A172 (cell line): Measurements from ENCODE around the gene TRIM52. TPM values are rescaled to one million over a fixed set of nuclear protein-coding genes. Genes with fewer than 3 reads are reported as not detected.

Experiments used
- DNase-seq: peaks from one replicate; pipeline ENCODE4 v3.0.0-alpha.2; 2015; ENCODE audit warnings: low spot score
- total RNA-seq: library from RNA; depleted of rRNA; stranded (reverse); fragments of >200 nt; shearing (Covaris generic); gene quantifications from 2 replicates; pipeline ENCODE4 v1.2.3, GENCODE V29; 2014

The TRIM52 gene
- total RNA-seq, 1 experiment from 2014 or later: 13.2 TPM

DNA sequence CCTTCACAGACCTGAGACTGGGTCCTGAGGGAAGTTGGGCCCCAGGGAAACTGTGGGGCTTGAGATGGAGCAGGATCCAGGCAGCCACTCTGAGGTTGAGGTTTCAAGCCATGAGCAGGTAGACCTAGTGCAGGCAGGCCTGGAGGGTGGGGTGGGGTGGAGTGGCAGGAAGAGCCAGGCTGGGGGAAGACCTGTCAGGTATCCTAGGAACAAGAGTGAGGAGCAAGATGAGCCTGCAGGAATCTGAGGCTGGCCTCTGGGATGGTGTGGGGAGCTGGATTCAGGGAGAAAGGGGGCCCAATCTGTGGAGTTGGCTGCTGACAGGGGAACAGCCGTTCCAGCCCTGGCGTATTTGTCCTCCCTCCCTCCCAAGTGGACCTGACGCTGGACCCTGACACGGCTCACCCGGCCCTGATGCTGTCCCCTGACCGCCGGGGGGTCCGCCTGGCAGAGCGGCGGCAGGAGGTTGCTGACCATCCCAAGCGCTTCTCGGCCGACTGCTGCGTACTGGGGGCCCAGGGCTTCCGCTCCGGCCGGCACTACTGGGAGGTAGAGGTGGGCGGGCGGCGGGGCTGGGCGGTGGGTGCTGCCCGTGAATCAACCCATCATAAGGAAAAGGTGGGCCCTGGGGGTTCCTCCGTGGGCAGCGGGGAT lies 27.0 kb downstream of the TRIM52 start:
- no peak for DNase-seq

- DNase-seq: no peak
Measured at GRCh38 chr5:181233088-181233800, 27.7 kb downstream of the TRIM52 start.

GRCh38 chr5:181232593-181232992 lies 28.4 kb downstream of the TRIM52 start:
- no peak for DNase-seq

GRCh38 chr5:181231432-181231831 lies 29.5 kb downstream of the TRIM52 start:
- no peak for DNase-seq

DNA sequence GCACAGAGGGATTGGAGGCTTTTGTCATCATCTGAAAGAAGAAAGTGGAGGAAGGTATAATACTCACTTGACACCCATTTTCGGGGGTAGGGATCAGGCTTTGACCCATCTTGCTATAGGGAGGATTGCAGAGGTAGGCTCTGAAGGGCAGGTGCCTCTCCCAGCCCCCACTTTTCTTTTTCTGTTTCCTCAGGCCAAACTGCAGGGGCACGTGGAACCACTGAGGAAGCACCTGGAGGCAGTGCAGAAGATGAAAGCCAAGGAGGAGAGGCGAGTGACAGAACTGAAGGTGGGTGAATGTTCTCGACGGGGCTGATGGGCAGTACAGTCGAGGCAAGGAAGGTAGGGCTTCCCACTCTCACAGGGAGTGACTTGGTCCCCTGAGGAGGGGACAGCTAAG lies 30.4 kb downstream of the TRIM52 start:
- no peak for DNase-seq

GRCh38 chr5:181229996-181230395 lies 30.9 kb downstream of the TRIM52 start:
- DNase-seq: no peak

DNA sequence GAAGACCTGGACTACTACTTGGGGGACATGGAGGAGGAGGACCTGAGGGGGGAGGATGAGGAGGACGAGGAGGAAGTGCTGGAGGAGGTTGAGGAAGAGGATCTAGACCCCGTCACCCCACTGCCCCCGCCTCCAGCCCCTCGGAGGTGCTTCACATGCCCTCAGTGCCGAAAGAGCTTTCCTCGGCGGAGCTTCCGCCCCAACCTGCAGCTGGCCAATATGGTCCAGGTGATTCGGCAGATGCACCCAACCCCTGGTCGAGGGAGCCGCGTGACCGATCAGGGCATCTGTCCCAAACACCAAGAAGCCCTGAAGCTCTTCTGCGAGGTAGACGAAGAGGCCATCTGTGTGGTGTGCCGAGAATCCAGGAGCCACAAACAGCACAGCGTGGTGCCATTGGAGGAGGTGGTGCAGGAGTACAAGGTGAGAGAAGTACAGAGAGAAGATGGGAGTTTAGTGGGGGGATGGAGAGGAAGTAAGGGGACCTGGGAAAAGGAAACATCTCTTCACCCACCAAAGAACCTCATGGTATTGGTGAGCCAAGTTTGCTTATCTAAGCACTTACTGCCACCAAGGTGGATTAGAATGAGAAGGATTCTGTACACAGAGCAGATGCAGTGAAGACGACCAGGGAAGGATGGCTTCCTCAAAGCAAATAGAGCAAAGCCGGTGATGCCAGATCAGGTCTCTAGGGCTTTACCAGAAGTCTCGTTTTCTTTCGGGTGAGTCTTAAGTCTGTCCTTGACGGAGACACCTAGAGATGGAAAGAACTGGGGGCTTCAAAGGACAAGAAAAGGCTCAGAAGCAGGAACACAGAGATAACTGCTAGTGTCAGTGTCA lies 36.3 kb downstream of the TRIM52 start:
- no peak for DNase-seq

DNA sequence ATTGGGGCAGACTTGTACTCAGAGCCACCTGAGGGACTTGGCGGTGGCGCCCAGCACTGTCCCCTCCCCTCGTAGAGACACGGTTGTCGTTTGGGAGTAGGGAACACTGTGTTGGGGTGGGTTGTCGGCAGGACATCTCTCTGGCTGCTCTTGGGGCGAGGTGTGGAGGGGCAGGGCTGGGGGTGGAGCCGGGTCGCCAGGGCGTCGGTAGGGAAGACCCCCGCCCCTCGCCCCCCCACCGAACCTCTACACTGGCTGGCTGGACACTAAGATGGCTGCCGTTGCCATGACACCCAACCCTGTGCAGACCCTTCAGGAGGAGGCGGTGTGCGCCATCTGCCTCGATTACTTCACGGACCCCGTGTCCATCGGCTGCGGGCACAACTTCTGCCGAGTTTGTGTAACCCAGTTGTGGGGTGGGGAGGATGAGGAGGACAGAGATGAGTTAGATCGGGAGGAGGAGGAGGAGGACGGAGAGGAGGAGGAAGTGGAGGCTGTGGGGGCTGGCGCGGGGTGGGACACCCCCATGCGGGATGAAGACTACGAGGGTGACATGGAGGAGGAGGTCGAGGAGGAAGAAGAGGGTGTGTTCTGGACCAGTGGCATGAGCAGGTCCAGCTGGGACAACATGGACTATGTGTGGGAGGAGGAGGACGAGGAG lies 37.1 kb downstream of the TRIM52 start:
- no peak for DNase-seq

GRCh38 chr5:181223058-181223728 lies 37.8 kb downstream of the TRIM52 start, which contains the start of gene TRIM41:
TSS of gene TRIM41 (plus strand) at chr5:181223281. CDS start at chr5:181224000, 719 bp downstream.
- DNase-seq: peak; percentile 97

DNA sequence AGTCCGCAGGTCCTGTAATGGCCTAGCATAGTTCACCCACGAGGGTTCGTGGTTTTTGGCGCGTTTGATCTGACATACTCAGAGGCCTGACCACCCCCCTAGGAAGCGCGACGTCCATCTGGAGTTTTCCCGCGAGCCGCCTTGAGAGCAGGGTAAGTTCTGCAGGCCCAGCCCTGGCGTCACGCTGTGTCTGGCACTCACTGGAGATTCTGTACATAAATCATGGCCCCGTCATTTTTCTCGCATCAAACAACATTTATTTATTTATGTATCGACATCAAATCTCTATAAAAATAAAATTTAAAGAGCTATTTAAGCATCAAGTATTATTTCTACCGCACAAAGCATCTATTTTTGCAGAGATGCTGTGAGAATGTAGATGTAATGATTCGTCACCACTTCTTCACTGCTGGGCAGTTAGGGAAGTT lies 38.3 kb downstream of the TRIM52 start:
- no peak for DNase-seq

DNA sequence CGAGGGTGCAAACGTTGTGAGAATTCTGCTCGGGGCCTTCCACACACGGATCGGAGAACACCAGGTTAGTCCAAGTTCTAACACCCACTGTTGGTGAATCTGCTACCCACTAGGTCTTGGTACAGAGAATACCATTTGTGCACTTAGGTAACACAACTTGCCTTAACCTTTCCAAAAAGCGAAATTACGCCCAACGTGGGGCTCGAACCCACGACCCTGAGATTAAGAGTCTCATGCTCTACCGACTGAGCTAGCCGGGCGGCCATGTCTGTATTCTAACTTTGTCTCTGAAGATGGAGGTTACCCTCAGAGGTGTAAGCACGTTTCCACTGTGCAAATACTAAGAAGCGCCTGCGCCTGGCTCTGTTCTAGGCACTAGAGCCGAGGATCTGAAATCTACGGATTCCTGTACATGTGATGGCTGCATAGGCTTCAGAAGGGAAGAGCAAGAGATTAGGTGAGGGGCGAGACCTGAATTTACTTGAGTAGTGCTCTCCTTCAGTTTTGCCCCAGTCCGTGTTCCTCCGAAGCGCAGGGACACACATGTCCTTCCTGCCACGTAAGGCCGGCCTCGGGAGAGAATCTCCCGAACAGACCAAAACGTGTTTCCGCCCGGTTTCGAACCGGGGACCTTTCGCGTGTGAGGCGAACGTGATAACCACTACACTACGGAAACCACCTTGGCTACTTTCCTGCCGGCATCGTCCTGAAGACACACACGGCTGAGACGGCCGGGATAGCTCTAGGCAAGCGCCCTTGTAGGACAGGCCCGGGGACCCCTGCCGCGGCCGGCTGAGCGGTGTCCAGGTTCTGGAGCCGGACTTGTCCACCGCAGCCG lies 38.9 kb downstream of the TRIM52 start:
- DNase-seq: peak; percentile 99

DNA sequence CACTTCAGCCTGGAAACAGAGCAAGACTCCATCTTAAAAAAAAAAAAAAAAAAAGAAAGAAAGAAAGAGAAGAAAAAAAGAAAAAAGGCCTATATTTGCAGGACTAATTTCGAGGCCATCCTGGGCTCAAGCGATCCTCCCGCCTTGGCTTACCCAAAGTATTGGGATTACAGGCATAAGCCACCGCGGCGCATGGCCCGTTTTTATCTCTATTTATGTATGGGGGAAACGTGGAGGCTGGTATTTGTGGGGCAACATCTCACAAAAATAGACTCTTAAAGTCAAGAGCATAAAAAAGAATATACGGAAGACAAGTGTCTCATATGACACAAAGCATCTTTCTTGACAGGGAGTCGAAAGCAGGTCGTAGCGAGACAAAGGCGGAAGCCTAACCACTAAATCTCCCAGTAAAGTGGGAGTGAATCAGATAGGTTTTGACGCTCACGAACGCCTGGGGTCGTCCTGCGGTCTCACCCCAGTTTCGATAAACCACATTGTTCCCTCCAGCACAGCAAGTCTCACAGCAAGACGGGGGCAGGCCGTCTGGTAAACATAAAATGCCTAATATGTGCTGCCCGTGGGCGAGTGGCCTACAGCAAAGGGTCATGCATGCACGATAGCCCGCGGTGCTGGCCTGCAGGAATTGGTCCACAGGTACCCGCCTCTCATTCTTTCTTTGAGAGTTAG lies 39.7 kb downstream of the TRIM52 start:
- DNase-seq: no peak

DNA sequence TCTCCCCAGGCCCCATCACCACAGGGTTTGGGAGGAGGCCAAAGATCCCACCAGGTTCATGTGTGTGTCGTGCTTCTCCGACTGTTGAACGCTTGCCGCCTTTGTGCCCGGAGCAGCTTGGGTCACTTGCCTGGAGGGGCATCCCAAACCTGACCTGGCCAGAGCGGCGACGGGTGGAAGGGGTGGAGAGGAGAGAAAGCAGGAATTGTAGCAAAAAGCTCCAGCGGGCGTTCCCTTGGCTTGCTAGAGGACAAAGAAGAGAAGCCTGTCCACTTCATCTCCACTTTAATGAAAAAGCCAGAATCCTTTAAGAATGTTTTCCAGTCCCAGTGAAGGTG lies 40.8 kb downstream of the TRIM52 start:
- DNase-seq: no peak

DNA sequence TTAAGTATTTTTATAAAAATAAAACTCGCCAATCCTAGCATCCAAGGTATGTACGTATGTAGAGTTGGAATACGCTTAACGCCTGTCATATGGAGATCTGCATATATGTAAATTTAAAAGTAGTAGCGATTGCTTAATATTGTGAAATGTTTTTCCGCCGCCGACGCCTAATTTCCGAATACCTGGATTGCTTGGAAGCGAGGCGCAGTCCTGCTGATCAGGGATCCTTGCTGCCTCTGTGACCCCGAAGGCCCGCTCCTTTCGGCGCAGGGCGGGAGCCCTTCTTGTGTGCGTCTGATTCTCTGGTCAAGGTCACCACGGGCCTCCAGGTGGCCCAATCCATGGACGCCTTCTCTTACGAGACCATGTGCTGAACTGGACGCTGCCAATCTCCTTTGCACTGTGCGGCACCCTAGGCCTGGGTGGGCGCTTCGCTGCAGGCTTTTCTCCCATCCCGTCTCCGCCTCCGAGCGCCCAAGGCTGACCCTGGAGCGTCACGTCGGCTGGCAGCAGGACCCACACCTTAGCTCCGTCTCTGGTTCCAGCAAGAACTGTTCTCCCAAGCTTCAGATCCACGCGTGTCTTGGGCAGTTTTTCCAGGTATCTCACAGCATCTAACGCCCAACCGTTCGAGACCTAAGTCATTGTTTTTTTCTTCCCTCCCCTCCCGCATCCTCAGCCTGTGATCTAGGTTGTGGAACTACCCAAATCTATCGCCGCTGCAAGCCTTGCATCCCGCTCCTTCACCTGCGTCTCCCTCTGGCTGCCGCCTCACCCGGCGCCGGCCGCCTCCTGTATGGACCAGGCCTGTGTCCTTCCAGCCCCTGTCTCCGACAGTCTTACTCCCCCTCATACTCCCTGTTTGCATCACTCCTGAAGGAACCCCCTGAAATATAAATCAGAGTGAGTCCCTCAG lies 41.4 kb downstream of the TRIM52 start:
- no peak for DNase-seq

DNA sequence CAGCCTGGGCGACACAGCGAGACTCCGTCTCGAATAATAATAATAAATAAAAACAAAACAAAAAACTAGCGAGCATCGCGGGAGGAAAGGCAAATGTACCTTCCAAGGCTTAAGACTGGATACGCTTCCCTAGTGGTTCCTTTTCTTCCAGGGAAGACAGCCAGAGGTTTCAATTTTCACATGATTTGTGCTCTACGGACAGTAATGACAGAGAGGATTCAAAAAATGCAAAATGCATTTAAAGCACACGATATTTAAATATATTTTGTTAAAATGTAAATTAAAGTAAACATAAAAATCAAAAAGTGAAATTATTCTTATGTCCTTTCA lies 42.2 kb downstream of the TRIM52 start:
- no peak for DNase-seq

DNA sequence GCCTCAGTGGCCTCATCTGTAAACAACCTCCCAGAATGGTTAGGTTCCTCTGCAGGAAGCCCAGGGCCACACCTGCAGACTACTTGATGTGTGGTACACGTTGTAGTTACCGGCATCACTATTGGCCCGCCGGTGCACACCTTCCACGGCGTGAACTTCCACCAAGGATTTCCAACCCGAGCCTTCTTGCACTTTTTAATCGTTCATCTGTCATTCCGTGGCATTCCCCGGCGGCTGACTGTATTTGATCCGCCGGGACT lies 43.2 kb downstream of the TRIM52 start:
- no peak for DNase-seq

DNA sequence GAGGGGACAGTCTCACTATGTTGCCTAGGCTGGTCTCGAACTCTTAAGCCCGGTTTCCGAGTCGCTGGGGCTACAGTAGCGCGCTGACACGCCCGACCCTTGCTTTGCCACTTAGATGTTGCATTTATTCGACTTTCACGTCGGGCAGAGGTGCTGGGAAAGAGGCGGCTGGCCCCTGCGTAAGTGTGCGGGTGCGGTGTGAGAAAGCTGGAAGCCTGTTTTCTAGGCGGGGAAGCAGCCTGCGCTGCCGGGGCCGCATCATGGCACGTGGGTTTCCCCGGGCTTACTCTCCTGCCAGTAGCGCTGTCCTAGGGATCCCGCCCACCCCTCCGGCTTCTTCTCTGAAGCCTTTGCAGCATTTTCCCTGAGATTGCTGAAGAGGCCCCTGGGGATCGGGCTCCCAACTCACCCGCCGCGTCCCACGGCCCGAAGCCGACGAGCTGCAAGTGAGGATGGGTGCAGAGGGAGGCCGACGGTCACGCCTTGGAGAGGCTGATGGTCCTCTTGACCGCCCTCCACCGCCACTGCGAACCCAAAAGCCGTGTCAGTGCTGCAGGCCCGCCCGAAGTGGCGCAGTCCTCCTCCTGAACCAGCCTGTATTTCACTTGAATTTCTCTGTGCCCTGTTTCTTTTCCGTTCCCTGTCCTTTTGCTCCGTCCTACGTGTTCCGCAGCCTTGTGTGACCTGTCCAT lies 43.7 kb downstream of the TRIM52 start:
- DNase-seq: peak; percentile 61
